Spleen (tissue), 11 donors: Measurements from ENCODE around the gene C16orf95. TPM values are rescaled to one million over a fixed set of nuclear protein-coding genes. Genes with fewer than 3 reads are reported as not detected.

ENCODE experiments used
- DNase-seq: peaks from one replicate; pipeline ENCODE4 v3.0.0-alpha.2; 2020
- H3K27ac ChIP-seq, 8 donors: fragments of 200-600 bp; sonication (generic) in 7 of 8; 1 replicate in 4 of 8; 2 replicates in 4 of 8; pipeline versions ENCODE4 v1.5.0 to v1.8.0; 2016 to 2021; ENCODE audit warnings: inconsistent platforms in 4 of 8, mild to moderate bottlenecking in 4 of 8, moderate library complexity in 1 of 8
- H3K27me3 ChIP-seq, 7 donors: fragments of 200-600 bp; sonication (generic) in 6 of 7; replicated peaks in 1 of 7; 1 replicate in 4 of 7; 2 replicates in 3 of 7; pipeline versions ENCODE4 v1.5.0 to v1.8.0; 2016 to 2021; ENCODE audit warnings: inconsistent platforms in 3 of 7, mild to moderate bottlenecking in 1 of 7
- H3K36me3 ChIP-seq, 6 donors: fragments of 200-600 bp; sonication (generic) in 5 of 6; 1 replicate in 4 of 6; 2 replicates in 2 of 6; pipeline versions ENCODE4 v1.5.0 to v1.8.0; 2016 to 2021; ENCODE audit warnings: inconsistent platforms in 2 of 6
- H3K4me1 ChIP-seq, 6 donors: fragments of 200-600 bp; sonication (generic) in 5 of 6; 1 replicate in 3 of 6; 2 replicates in 3 of 6; pipeline versions ENCODE4 v1.5.0 to v1.8.0; 2016 to 2021; ENCODE audit warnings: inconsistent platforms in 3 of 6
- H3K4me3 ChIP-seq, 8 donors: fragments of 200-600 bp; sonication (generic) in 7 of 8; 1 replicate in 4 of 8; 2 replicates in 4 of 8; pipeline versions ENCODE4 v1.5.0 to v1.8.0; 2016 to 2021; ENCODE audit warnings: inconsistent platforms in 4 of 8, mild to moderate bottlenecking in 4 of 8, moderate library complexity in 2 of 8
- H3K9me3 ChIP-seq, 8 donors: fragments of 200-600 bp; sonication (generic) in 7 of 8; 1 replicate in 4 of 8; 2 replicates in 4 of 8; pipeline versions ENCODE4 v1.5.0 to v1.8.0; 2016 to 2021; ENCODE audit warnings: inconsistent platforms in 4 of 8
- CTCF ChIP-seq, 11 experiments: fragments of 200-600 bp in 7 of 11; fragments of 450-650 bp in 4 of 11; sonication (generic) in 4 of 11; IDR thresholded peaks in 8 of 11; conservative IDR thresholded peaks in 3 of 11; 1 replicate in 7 of 11; 2 replicates in 4 of 11; pipeline versions ENCODE4 v1.4.0 to v1.8.0; 2016 to 2021; ENCODE audit warnings: antibody characterized with exemption in 11 of 11, inconsistent platforms in 4 of 11, mild to moderate bottlenecking in 1 of 11
- POLR2A ChIP-seq, 3 donors: fragments of 450-650 bp; IDR thresholded peaks; one replicate each; pipeline ENCODE4 v1.5.1; 2017; ENCODE audit warnings: antibody characterized with exemption in 3 of 3, mild to moderate bottlenecking in 1 of 3
- POLR2AphosphoS5 ChIP-seq, 3 donors: sonication (generic); formaldehyde crosslinking; IDR thresholded peaks; one replicate each; pipeline ENCODE4 v1.5.1; 2017; ENCODE audit warnings: antibody characterized with exemption in 3 of 3
- WGBS, 5 donors: extraction: QIAGEN DNeasy Blood & Tissue Kit in 3 of 5; methylation state at CpG; one replicate each; pipeline versions ENCODE4 v1.1.5 to v1.1.7; 2013 to 2018; 5-methylcytosine and 5-hydroxymethylcytosine counted together
- intact Hi-C: fragments of 100-400 bp; cut with DNase I; formaldehyde crosslinking; loops from one replicate; pipeline ENCODE4 v1.15.0; 2023; ENCODE audit warnings: low total_unique reads
- polyA plus RNA-seq, 3 donors: library from polyadenylated mRNA; stranded (reverse); fragments of 200-250 nt; gene quantifications; one replicate each; pipeline ENCODE4 v1.2.1, GENCODE V29; 2013
- total RNA-seq, 7 donors: library from RNA; depleted of rRNA in 3 of 7; stranded (reverse); fragments of >200 nt in 3 of 7; fragmentation: NEBNext Ultra II Directional in 4 of 7; extraction: Animal tissue kit (Norgen Biotek cat#: 25700) in 4 of 7; gene quantifications; one replicate each; pipeline versions ENCODE4 v1.1.0 to v1.2.1, GENCODE V29; 2016 to 2021
- donor health status: healthy with polysubstance abuse.
- donor health status: DM: no; HTN: no; CAD: no; lungs with moderate emphysema.
- donor health status: DM: no; HTN: no; CAD: no.
- donor health status: Bipolar disorder and iron deficiency.
- donor health status: healthy.
- donor health status: DM: no; HTN: no; CAD: no.
- donor health status: DM: yes; HTN: yes; CAD: no.

The C16orf95 gene
- total and polyA plus RNA-seq, 10 donors, result 1.0 to 2.9 (median 2.1) TPM; not detected in 2

DNA sequence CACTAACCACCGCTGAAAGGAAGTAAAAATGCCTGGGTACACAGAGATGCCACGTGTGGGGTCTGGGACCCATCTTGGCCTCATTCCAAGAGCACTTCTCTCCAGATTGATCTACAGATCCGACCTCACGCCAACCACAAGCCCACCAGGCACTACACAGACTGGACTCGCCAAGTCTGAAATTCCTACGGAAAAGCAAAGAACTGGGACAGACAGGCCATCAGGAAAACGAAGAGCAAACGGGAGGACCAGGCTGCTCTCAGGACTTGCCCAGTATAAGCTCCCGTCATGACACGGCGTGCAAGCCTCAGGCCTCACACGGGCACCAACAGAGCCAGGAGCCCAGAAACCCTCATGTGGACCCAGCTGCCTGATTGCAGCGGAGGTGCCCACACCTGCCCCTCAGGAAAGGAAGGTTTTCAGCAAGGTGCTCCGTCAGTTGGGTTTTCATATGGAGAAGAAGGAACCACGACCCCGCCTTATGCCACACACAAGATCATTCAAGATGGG, 20.1 kb upstream of the C16orf95 start:
- WGBS, 5 donors, result 39 to 60% (median 57%) methylated on average over 16 of the region's 16 CpGs
- intact Hi-C loops, result no loop called here
- no peak overlapping the region for H3K4me3 ChIP-seq
- peaks cover 0 to 88% (median 51%) of the 10 kb centered on the region in 6 donors for H3K36me3 ChIP-seq
- H3K4me1 ChIP-seq, result peaks cover 0 to 14% (median 5%) of the 10 kb centered on the region in 6 donors
- no peak overlapping the region for H3K27ac ChIP-seq
- H3K27me3 ChIP-seq, result no peaks in the 10 kb centered on the region
- no peaks in the 10 kb centered on the region for H3K9me3 ChIP-seq
- TF ChIP-seq CTCF (IDR thresholded peaks at IDR 0.05 in 8 of 11, conservative IDR thresholded peaks at IDR 0.05 in 3 of 11) (no peak), POLR2A (IDR thresholded peaks at IDR 0.05) (no peak)
- no peak for DNase-seq

DNA sequence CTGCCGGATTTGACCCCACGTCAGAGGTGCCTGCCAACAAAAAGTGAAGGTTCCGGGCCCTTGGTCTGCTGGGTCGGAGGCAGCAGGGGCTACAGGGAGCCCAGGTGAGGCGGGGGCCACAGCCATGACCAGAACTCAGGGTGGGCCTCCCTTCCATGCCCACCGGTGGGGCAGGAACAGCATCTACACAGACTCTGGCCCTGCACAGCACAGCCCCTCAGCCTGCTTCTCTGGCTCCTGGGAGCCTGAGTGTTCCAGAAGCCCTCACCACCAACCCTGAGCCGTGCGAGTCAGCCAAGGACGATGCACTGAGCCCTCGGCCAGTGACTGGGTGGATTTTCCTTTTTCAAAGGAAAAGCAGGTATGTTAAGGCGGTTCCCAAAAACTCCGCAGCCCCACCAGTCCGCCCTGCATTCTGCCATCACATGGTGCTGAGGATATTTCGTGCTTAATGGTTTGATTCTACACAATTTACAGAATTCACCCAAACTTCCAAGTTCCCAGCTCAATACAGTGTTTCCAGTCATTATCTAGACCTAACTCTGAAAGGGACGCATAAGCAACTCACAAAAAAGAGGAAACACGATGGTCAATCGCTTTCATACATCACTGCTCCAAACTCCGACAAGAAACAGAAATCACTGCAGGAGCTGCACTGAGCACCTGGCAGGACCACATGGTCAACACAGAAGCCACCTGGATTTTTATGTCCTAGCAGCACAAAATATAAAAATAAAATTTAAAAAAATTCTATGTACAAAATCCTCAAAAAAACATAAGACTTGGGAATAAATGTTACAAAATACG, 19.4 kb upstream of the C16orf95 start:
- H3K27ac ChIP-seq, result no peak overlapping the region
- WGBS, 5 donors, result 76 to 87% (median 79%) methylated on average over 16 to 19 of the region's 19 CpGs
- peaks cover 0 to 14% (median 5%) of the 10 kb centered on the region in 6 donors for H3K4me1 ChIP-seq
- intact Hi-C loops, result no loop called here
- H3K4me3 ChIP-seq, result no peak overlapping the region
- no peak for DNase-seq
- H3K27me3 ChIP-seq, result no peaks in the 10 kb centered on the region
- TF ChIP-seq POLR2A (IDR thresholded peaks at IDR 0.05) (no peak), CTCF (IDR thresholded peaks at IDR 0.05 in 8 of 11, conservative IDR thresholded peaks at IDR 0.05 in 3 of 11) (no peak), POLR2AphosphoS5 (IDR thresholded peaks at IDR 0.05) (no peak)
- H3K36me3 ChIP-seq, result peaks cover 0 to 88% (median 47%) of the 10 kb centered on the region in 6 donors
- H3K9me3 ChIP-seq, result no peaks in the 10 kb centered on the region

DNA sequence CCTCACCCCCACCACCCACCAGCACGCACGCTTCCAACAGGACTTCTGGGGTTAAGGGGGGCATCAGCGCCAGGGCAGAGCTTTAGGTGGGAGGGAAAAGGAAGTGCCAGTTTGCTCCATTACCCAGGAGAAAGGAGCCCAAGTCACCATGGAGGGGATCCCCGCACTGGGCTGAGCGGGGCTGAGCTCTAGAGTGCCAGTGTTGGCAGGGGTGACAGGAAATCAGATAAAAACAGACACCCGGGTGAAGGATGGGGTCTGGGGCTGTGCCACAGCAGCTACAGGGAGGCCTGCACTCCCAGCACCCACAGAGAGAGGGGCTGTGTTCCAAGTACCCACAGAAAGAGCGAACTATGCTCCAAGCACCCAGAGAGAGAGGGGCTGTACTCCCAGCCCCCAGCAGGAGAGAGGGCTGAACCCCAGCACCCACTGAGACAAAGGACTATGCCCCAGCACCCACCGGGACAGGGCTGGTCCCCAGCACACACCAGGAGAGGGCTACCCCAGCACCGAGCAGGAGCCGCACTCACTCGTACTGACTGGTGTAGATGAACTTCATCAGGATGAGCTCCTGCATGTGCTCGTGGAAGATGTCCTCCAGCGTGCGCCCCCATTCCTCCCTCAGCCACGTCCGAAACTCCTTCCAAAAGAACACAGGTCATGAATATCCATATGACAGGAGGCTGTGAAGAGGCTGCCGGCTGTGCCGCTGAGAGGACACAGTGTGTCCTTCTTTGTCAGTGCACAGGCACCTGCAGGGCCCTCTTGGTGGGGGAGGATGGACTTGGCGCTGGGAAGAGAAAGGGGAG, 18.6 kb upstream of the C16orf95 start:
- H3K9me3 ChIP-seq, result no peaks in the 10 kb centered on the region
- no peak overlapping the region for H3K4me3 ChIP-seq
- H3K27ac ChIP-seq, result no peak overlapping the region
- intact Hi-C loops, result no loop called here
- H3K36me3 ChIP-seq, result peaks cover 0 to 88% (median 52%) of the 10 kb centered on the region in 6 donors
- WGBS, 5 donors, result 79 to 88% (median 85%) methylated on average over 13 to 19 of the region's 19 CpGs
- H3K27me3 ChIP-seq, result no peaks in the 10 kb centered on the region
- H3K4me1 ChIP-seq, result peaks cover 0 to 14% (median 5%) of the 10 kb centered on the region in 6 donors
- no peak for TF ChIP-seq POLR2A (IDR thresholded peaks at IDR 0.05)
- no peak for TF ChIP-seq CTCF (IDR thresholded peaks at IDR 0.05 in 8 of 11, conservative IDR thresholded peaks at IDR 0.05 in 3 of 11)
- TF ChIP-seq POLR2AphosphoS5 (IDR thresholded peaks at IDR 0.05), result no peak
- no peak for DNase-seq
